Gastroesophageal sphincter (tissue), 3 donors: ENCODE measurements around the gene LDB3.

Experiments
- EP300 ChIP-seq: sonication (generic); formaldehyde crosslinking; IDR thresholded peaks from one replicate; pipeline ENCODE4 v1.6.1; 2017; ENCODE audit warnings: antibody characterized with exemption, mild to moderate bottlenecking
- POLR2A ChIP-seq, 2 donors: fragments of 450-650 bp; IDR thresholded peaks; one replicate each; pipeline ENCODE4 v1.6.1; 2017; ENCODE audit warnings: antibody characterized with exemption in 2 of 2, mild to moderate bottlenecking in 2 of 2, moderate library complexity in 1 of 2
- POLR2AphosphoS5 ChIP-seq: sonication (generic); formaldehyde crosslinking; IDR thresholded peaks from one replicate; pipeline ENCODE4 v1.6.1; 2017; ENCODE audit warnings: antibody characterized with exemption
- TF ChIP-seq, protein P1 (sequence below), 4 experiments: fragments of 200-600 bp in 2 of 4; fragments of 450-650 bp in 2 of 4; sonication (generic) in 1 of 4; IDR thresholded peaks; one replicate each; pipeline ENCODE4 v1.5.1; 2017 to 2019; ENCODE audit warnings: antibody characterized with exemption in 4 of 4, mild to moderate bottlenecking in 2 of 4, moderate library complexity in 2 of 4

DNA sequence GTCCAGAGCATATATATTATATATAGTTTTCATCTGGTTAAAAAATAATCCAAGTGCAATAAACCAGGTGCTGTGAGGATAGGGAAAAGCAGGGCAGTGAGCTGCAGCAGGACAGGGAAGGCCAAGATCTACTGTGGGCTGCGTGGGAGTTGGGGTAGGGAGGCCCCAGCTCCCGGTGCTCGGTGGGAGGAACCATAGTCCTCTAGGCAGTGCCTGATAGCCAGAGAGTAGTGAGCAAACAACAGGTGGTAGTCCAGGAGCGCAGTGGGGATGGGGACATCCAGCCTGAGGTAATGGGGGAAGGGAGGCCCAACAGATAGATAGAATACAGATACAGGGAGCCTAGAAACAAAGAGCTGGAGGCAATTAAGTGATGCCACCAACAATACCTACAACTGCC is 84.0 kb downstream of the LDB3 start:
- TF ChIP-seq, protein P1, sequence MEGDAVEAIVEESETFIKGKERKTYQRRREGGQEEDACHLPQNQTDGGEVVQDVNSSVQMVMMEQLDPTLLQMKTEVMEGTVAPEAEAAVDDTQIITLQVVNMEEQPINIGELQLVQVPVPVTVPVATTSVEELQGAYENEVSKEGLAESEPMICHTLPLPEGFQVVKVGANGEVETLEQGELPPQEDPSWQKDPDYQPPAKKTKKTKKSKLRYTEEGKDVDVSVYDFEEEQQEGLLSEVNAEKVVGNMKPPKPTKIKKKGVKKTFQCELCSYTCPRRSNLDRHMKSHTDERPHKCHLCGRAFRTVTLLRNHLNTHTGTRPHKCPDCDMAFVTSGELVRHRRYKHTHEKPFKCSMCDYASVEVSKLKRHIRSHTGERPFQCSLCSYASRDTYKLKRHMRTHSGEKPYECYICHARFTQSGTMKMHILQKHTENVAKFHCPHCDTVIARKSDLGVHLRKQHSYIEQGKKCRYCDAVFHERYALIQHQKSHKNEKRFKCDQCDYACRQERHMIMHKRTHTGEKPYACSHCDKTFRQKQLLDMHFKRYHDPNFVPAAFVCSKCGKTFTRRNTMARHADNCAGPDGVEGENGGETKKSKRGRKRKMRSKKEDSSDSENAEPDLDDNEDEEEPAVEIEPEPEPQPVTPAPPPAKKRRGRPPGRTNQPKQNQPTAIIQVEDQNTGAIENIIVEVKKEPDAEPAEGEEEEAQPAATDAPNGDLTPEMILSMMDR (IDR thresholded peaks at IDR 0.05): no peak
- no peak for TF ChIP-seq POLR2A (IDR thresholded peaks at IDR 0.05)
- TF ChIP-seq EP300: no peak
- no peak for TF ChIP-seq POLR2AphosphoS5
